ENCODE data around the gene FCGR3A.
"Not testable (repeated sequence)": the region's sequence is repeated elsewhere in the genome, so short reads cannot be mapped to it uniquely, and the experiment has no call there.

FCGR3A gene

DNA sequence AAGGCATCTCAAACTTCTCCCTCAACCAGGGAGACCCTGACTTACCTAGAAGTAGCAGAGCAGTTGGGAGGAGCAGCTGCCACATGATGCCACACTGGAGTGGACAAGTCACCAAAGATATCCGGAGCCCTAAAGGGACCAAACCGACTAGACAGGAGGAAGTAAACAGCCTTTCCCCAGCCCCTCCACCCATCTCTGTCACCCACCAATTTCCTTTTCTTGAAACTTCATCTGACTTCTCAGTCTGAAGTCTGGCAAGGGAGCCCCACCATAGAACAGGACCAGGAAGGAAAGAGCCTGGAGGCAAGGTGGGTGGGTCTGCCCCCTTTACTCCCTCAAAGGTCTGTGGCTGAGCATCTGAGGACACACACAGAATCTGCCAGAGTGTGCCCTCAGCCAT is at the start of gene FCGR3A:
Gene FCGR3A (minus strand): TSS at position 167 of the 400 bp plus-strand sequence. CDS start 82 bp downstream, at position 85.
- no peak for DNase-seq (ENCODE audit: low spot score)

DNA sequence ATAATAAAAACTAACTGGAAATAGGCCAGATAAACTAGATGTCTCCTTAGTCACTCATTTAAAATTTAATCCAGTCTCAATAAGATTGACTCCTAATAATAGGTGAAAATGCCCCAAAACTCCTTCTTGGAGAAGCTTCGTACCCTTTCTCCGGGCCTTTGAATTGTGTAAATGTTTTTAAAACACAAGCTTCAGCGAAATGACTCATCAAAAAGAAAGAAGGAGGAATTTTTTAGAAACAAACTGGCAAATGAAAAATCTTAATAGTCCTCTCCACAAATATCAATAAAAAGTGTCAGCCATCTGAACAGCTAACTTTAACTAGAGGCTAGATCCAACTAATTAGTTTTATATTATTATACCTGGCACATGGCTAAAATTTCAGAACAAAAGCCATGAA is 47.5 kb upstream of the FCGR3A start:
- not testable (repeated sequence) for DNase-seq (ENCODE audit: low spot score)

DNA sequence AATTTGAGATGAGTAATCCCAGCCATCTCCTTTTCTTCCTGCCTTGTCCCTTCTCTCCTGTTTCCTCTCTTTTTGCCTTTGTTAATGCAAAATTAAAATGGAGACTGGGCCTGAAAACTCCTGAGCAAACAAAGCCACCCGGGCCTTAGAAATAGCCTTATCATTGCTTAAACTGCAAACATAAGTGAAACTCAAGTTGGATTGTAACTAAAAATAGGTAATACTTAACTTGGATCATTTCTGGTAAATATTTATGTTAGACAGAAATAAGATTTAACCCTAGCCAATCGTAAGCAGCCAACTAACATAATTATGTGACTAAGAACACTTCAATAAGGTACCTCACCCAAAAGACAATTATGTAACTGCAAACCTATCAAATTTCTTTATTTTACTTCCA is 46.0 kb upstream of the FCGR3A start:
- not testable (repeated sequence) for DNase-seq (ENCODE audit: low spot score)

DNA sequence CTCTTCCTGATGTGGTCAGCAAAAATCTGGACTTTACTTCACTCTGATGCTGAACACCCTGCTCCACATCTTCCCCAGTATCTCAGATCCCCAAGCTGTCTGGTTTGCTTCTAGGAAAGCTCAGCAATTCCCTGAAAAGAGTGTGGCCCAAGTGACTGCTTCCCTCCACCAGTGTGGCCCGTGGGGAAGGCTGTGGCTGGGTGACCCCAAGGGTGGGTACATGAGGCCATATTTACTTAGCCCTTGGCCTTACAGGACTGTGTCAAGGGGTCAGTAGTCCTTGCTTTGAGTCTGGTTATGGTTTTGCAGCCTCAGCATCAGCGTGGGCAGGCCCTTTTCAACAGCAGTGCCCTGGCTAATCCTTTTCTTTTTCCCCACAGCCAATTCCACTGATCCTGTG is 45.6 kb upstream of the FCGR3A start:
- DNase-seq (ENCODE audit: low spot score) = not testable (repeated sequence)

DNA sequence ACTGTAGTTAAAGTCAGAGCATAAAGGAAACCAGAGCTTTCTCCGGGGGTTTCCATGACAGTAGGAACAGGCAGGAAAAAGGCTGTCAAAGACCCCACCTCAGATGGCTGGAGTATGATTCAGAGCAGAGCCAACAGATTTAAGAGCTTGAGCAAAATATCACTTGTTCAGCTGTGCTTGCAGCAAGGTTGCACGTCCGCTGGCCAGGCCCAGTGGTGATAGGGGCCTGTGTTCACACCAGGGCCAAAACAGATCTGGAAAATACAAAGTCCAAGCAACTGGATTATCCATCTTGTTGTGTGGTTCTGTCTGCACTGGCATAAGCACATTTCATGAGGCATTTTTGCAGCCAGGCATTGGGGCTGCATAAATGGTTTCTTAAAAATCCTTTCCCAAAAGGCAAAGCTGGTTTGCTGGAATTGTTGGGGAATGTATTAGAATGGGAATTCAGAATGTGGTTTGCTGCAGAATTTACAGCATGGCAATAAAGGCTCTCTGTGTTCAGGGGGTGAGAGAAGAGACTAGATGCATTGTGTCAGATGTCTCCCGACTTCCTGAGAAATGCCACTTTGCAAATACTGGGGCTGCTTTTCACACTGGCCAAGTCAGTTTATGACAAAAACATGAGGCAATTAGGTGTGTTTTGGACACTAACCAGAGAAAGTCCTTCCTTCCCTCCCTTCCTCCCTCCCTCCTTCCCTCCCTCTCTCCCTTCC is 44.8 kb upstream of the FCGR3A start:
- not testable (repeated sequence) for DNase-seq (ENCODE audit: low spot score)

DNA sequence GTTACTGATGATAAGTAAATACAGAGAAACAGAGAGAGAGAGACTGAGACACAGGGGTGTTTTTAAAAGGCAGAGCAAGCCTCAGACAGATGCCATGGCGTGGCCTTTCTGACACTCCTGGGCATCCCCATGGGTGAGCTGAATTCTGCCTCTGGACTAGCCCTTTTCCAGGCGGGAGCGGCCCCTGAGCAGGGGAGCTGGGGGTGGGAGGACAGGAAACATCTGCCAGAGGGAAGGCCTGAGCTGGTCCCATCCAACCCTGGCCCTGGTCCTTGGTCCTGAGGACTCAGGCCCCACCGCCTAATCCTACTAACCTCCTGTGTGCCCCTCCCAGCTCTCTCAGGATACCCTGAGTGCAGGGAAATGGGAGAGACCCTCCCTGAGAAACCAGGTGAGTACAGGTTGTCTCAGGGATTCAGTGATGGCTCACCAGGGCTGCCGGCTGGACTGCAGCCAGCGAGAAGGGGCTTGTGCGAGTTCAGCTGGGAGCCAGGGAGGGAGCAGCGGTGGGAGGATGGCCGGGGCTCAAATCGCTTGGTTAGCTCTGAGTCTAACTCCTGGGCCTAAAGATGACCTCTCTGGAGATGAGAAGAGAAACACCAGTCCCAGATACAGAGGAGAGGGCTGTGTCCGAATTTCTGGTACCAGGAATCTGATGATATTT is 43.6 kb upstream of the FCGR3A start:
- not testable (repeated sequence) for DNase-seq (ENCODE audit: low spot score)

DNA sequence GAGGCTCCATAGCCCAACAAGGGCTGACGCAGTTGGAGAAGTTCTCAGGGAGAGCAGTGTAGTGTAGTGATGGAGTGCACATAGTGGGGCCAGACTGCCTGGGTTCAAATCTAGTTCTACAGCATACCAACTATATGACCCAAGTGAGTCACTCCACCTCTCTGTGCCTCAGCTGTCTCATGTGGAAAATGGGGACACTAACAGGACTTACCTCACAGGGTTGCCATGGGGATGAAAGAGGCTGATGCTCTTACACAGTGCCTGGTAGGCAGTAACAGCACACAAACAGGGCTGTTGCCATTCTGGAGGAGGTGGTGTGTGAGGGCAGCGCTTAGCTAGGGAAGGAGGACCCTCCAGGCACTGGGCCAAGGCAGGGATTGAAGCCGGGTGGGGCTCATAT is 43.0 kb upstream of the FCGR3A start:
- not testable (repeated sequence) for DNase-seq (ENCODE audit: low spot score)

DNA sequence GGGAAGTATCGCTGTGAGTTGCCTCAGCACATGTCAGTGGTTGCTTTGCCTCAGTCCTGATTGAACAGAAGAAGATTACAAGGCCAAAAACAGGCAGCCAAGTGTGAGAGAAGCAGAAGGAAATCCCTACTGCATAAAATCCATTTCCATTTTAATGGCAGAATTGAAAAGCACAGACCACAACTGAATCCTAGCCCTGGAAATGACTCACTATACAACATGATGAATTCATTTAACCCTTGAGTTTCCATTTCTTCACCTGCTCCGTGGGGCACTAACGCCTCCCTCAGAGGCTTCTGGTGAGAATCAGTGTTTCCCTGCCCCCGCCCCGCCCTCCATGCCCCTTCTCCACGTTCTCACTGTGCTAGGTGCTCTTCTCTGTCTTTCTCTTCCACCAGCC is 40.3 kb upstream of the FCGR3A start:
- not testable (repeated sequence) for DNase-seq (ENCODE audit: low spot score)

DNA sequence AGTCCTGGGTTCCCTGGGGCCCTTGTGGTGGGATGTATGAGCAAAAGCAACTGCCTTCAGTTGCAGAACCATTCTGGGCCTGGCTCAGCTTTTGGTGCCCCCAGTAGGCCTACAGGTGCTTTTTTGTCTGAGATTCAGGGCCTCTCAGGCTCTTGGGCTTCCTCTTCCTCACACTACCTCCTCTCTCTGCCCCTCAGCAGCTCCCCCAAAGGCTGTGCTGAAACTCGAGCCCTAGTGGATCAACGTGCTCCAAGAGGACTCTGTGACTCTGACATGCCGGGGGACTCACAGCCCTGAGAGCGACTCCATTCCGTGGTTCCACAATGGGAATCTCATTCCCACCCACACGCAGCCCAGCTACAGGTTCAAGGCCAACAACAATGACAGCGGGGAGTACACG is 39.7 kb upstream of the FCGR3A start:
- DNase-seq (ENCODE audit: low spot score) = not testable (repeated sequence)

DNA sequence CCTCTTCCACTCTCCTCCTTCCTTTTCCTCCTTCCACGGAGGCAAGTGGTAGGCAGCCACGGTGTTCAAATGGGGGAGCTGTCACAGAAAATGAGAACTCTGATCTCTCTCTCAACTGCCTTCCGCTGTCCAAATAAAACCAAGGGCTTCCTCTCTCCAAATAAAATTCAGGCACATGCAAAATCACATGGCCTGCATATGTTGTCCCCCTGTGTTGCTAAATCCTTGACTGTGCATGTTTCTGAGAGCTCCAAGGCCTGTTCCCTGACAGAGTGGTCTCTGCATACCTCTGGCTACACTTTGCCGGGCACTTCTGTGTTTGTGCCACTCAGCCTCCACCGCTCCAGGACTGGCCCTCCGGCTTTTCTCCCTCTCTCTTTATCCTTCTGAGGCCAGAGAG is 39.0 kb upstream of the FCGR3A start:
- DNase-seq (ENCODE audit: low spot score) = not testable (repeated sequence)

DNA sequence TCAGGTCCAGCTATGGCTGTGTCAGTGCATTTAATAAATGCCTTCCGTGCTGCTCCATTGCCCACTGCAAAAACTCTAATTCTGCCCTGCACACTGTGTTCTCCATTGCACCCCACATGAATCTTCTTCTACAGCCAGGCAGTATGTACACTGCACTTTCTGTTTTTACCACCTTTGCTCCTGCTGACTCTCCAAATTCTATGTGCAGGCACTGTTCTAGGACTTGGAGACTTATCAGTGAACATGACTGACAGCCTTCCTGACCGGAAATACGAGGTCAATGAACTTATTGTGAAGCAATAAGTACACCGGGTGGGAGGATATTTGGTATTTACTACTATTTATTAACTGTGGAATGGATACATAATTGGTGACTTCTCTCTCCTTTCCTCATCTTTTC is 33.3 kb upstream of the FCGR3A start:
- not testable (repeated sequence) for DNase-seq (ENCODE audit: low spot score)

DNA sequence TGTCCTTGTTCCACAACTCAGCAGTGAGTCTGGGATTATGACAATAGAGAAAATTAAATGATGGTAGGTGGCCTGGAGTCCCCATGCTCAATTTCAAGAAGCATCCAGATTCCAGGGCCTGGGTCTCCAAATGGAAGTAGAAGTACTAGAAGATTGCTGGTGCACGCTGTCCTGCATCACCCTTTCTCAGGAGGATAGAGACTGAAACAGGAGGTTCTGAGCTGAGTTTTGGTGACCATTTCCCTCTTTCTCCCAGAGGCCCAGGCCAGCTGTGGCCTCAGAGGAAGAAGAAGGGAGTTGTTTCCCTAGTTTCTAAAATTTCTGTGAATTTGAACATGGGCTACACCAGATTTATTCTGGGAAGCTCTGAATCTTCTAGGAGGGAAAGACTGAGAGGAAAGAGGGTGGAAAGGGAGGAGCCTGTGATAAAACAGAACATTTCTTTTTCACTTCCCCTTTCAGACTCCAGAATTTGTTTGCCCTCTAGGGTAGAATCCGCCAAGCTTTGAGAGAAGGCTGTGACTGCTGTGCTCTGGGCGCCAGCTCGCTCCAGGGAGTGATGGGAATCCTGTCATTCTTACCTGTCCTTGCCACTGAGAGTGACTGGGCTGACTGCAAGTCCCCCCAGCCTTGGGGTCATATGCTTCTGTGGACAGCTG is 31.4 kb upstream of the FCGR3A start:
- DNase-seq (ENCODE audit: low spot score) = not testable (repeated sequence)

DNA sequence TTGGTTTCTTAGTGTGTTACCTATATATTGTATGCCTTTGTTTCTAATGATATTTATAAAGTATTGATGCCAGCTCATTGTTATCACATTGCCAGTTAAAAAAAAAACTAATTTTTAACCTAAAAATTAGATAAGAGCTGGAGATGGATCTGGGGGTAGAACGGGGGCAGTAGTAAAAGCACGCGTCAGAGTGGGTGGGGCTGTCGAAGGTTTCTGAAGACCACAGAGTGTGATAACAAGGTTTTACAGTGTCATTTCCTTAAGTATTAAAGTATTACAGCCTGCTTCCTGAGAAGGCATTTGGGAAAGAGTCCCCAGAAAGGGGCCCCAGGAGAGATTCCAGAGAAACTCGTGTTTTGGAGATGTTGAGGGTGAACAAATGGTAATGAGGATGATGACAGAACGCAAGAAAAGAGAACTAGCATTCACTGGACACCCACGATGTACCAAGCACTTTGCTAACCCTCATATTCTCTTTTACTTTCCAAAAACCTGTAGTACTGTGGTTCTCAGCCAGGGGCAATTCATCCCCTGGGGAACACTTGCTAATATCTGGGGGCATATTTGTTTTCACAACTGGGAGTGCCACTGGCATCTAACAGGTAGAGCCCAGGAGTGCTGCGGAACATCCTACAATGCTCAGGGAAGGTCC is 30.4 kb upstream of the FCGR3A start:
- not testable (repeated sequence) for DNase-seq (ENCODE audit: low spot score)

DNA sequence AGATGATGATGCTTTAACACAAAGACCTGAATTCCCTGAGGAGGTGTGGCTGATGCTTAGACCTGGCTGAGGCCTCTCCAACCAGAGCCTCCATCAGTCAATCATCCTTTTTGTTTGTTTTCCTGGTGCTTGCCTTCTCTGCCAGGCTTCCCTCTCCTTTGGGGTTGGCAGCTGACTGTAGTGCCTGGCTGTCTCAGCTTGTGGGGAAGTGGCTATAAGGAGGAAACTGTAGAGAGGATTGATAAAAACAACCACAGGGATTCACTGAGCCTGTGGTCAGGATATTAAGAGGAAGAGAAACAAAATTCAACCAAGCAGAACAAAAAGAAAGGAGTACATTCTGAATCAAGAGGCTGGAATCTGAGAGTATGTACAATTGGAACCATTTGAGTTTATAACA is 27.1 kb upstream of the FCGR3A start:
- not testable (repeated sequence) for DNase-seq (ENCODE audit: low spot score)

DNA sequence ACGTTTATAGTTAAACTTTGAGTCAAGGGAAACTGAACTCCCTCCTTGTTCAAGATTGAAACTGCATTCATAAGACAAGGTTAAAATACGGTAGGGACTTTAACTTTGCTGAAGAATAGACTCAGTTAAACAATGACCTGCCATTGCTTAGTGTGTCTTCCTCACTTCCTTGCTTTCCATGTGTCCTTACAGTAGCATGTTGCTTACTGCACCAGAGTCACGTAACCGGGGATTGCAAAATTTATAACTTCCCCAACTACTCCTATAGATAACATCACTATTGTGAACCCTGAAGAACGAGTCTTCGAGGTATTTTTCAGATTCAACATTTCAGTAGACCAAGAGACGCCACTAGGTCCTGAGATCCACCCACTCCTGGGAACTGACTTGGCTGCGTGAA is 22.1 kb upstream of the FCGR3A start:
- DNase-seq (ENCODE audit: low spot score) = not testable (repeated sequence)

DNA sequence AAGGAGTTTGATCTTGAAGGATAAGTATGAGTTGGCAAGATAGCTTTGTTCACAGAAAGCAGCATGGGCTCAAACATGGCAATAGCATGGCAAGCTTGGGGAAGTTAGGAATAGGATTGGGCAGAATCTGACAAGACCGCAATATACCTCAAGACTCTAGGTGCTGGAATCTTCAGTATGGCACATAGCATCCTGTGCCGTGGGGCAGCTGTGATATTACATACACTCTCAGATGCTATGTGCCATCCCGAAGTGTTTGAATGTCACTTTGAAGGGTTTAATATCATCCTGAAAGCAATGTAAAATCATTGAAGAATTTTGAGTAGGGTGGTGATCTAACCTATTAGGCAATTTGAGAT is 17.0 kb upstream of the FCGR3A start:
- DNase-seq (ENCODE audit: low spot score) = not testable (repeated sequence)

DNA sequence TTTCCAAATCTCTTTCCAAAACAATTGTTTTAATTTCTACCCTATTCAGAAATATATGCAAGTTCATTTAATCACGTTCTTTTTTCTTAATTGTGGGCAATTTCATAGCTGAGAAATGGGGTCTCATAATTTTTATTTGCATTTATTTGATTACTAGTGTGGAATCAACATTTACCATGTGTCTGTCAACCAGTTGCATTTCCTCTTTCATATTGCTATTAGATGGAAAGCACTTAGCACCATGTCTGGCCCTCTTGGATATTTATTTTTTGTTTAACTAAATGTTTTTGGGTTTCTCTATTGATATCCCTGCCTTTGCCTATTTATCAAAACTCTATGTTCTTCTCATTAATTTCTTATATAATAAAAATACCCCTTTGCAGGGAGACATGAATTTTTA is 13.9 kb upstream of the FCGR3A start:
- DNase-seq (ENCODE audit: low spot score) = not testable (repeated sequence)

DNA sequence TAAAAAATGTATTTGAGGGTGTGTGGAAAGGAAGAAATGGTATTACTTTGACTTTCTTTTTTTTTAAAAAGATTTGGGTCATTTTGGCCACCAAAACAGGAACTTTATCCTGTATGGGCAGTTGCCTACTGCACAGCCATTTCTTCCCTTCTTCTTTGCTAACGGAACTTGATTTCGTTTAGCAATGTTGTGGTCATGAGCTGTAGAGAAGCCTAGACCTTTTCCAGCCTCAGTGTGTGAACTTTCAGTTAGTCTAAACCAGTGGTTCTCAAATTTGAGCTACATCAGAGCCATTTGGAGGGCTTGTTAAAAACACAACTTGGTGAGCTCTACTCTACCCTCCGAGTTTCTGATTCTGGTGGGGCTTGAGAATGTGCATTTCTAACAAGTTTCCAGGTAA is 12.8 kb upstream of the FCGR3A start:
- not testable (repeated sequence) for DNase-seq (ENCODE audit: low spot score)

DNA sequence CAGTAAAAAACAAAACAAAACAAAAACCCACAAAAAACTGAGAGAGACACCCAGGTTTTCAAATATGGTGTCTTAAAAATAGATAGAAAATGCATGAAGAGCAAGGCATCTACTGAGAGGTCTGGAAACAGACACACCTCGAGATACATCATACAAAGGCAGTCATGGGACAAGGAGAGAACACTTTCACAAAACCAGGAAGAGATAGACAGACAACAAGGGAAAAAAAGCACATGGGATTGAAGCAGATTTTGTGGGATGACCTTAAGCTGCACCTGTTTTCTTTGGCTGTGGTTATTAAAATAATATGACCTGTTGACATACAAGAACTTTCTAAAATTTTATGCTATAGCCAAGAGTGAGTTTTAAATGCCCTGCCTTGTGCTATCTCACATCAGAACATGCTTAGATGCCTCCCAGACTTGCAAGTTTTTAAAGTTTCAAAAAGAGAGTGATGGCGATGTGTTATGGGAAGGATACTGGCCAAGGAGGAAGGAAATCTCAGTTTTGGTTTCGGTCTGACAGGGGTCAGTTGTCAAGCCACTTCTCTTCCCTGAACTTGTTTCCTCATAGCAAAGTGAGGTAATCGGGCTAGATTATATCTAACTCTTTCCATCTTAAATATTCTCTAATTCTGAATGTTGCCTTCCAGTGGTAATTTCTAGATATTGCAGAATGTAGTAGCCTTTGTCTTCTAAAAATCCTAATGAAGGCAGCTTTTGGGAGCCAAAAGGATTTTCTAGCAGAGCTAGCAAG is 11.5 kb upstream of the FCGR3A start:
- DNase-seq (ENCODE audit: low spot score) = not testable (repeated sequence)

DNA sequence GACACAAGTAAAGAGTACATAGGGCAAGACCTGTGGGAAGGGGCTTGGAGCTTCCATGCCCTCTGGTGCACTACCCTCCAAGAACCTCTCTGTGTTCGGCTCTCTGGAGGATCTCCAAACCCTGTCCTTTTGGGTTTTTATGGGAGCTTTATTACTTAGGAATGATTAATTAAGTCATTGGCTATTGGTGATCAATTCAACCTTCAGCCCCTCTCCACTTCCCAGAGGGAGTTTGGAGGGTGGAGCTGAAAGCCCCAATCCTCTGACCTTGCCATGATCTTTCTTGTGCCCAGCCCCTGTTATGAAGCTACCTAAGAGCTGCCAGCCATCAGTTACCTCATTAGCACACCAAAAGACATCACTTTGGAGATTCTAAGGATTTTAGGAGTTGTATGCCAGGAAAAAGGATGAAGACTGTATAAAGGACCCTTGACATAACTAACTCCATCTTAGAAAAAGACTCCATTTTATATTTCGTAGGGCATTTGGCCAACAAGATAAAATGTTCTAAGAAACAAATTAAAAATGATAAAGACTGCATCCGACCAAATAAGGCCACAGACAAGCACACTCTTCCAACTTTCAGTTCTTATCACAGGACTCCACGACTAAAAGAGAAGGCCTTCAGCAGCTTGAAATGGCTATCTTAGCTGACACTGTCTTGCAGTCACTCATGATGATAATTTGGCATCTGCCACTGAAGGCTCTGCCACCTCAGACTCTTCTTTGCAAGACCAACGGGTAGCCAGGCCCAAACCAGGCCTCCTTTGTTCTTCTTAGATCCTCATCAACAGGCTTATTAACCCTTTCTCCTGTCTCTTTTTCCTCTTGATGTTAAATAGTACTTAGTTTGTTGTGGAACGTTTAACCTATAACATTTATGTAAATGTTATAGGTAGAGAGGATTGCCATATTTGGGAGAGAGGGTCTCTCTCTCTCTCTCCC is 8.2 kb upstream of the FCGR3A start:
- not testable (repeated sequence) for DNase-seq (ENCODE audit: low spot score)

DNA sequence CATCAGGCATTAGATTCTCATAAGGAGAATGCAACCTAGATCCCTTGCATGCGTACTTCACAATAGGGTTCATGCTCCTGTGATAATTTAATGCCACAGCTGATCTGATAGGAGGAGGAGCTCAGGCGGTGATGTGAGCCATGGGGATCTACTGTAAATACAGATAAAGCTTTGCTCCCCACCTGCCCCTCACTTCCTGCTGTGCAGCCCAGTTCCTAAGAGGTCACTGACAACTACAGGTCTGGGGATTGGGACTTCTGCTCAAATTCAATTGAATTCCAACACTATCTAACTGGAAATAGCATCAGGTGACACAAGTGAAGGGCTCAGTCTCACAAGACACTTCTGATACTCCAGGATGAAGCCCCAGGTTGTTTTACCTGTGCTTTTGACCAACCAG is 7.4 kb upstream of the FCGR3A start:
- DNase-seq (ENCODE audit: low spot score) = not testable (repeated sequence)

All from germinal center (tissue), 1 donor.